Stimulated activated CD4-positive, alpha-beta T cell treated with anti-CD3 and anti-CD28 coated beads, Interleukin-1b, Interleukin-23, amount 100 ng/mL, for 48 hours (primary cell): ENCODE measurements around the gene FCGR1A.
"Not testable (repeated sequence)": the region's sequence is repeated elsewhere in the genome, so short reads cannot be mapped to it uniquely, and the experiment has no call there.

Experiments
- DNase-seq: peaks from one replicate; pipeline ENCODE4 v3.0.0-alpha.2; 2020

Gene FCGR1A

GRCh38 chr1:149841149-149841548 is 58.7 kb downstream of the FCGR1A start:
- not testable (repeated sequence) for DNase-seq
